GM12878 (cell line): Measurements from ENCODE around the gene IFNE.

Experiments
- EED ChIP-seq: sonication (generic); IDR thresholded peaks from 2 replicates; pipeline ENCODE4 v1.6.1; 2016; ENCODE audit warnings: antibody characterized with exemption, low read depth
- JUND ChIP-seq: IDR thresholded peaks from 2 replicates; pipeline ENCODE4 v1.6.1; 2012; ENCODE audit warnings: low read depth, mild to moderate bottlenecking, low read length, improper control_type of control experiment, moderate library complexity

GRCh38 chr9:21506626-21507482 is 24.7 kb upstream of the IFNE start:
- TF ChIP-seq JUND (no peak), EED (no peak)
